Muscle of arm (tissue), 12 donors: ENCODE results near the gene PRSS21. TPM values are rescaled to one million over a fixed set of nuclear protein-coding genes. Genes with fewer than 3 reads are reported as not detected.

Experiments used
- DNase-seq: peaks from one replicate; pipeline ENCODE4 v3.0.0-alpha.2; 2013
- polyA plus RNA-seq, 12 donors: library from polyadenylated mRNA; unstranded; fragments of 120-200 nt; gene quantifications; one replicate each; pipeline ENCODE4 v1.2.1, GENCODE V29; 2013; ENCODE audit not compliant: insufficient read length in 12 of 12

The PRSS21 gene
- polyA plus RNA-seq, 12 donors = 0.18 to 0.46 (median 0.19) TPM; not detected in 9

GRCh38 chr16:2842340-2843000 is 25.4 kb downstream of the PRSS21 start:
- peak; percentile 43 for DNase-seq

DNA sequence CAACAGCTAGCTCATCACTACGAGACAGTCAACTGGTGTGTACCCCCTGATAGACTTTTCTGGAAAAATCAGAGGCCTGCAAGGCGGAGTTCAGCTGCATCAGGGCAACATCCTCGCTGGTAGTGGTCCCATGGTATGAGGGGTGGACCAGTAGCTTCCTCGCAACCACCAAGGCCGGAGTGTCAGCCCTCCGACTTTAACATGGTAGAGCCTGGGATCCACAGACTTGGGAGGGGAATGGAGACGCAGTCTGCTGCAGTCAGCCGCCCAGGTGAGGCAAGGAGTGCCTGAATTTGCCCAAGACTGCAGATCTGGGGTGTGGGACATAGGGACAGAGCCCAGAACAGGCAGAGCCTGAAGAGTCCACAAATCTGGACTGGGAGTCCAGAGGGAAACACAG is 26.5 kb downstream of the PRSS21 start:
- no peak for DNase-seq

- DNase-seq = no peak
Observed at GRCh38 chr16:2845116-2845515, 28.1 kb downstream of the PRSS21 start.

- DNase-seq = no peak
Observed at GRCh38 chr16:2846511-2847310, 29.7 kb downstream of the PRSS21 start.

GRCh38 chr16:2848933-2849725 is 32.1 kb downstream of the PRSS21 start:
- DNase-seq = no peak

DNA sequence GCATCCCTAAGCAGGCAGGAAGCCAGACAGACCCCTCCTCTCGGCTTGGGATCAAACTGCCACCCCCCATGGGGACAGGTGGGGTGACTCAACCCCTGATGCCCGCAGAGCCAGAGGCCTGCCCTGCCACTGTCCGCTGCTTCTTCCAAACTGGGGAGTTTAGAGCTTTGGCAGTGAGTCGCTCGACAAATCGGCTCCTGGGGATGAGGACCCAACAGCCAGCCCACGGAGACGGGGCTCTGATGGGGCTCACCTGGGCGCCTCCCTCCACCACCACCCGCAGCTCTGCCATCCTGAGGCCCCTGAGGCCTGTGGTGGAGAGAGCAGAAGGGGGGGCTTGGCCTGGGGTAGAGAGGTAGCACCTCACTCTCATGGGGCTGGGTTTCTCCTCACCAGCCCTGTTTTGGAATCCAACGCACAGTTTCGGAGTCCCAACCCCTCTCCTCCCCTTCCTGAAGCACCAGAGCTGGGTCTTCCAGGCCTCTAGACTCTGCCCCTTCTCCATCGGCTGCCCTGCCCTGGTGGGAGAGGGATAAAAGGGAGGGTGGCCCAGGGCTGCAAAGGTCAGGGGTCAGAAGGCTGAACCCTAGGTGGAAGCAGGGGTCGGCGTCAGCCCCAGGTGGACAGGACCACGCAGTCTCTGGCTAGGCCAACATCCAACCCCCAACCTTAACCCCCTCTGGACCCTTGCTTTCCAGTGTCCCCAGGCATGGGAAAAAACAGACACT is 35.1 kb downstream of the PRSS21 start:
- no peak for DNase-seq

DNA sequence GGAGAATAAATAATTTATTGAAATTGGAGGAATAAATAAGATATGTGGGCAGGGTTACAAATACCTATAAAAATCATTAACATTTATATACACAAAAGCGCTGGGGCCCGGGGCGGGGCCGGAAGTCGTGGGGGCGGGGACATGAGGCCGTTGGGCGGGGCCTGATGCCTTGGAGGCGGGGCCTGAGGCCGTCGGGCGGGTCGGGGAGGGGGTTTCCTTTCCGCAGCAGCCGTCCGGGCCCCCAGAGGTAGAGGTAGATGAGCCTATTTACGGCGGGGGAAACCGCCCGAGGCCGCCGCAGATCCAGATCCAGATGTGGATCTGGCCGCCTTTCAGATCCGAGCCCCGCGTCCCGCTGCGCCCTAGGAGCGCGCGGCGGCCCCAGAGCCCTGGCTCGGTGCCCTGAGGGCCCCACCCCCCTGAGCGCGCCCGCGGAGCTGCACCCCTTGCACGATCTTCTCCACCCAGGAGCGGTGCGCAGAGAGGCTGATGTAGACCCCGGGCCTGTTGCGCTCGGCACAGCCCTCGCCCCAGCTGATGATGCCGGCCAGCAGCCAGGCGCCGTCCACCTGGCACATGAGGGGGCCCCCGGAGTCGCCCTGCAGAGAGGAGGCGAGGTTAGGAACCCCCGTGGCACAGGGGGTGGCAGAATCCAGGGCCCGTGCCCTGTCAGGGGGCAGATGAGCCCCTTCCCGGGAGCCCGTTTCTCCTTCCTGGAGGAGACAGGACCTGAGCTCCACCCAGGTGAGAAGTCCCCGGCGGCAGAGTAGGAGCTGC is 35.9 kb downstream of the PRSS21 start:
- DNase-seq = no peak

GRCh38 chr16:2853531-2854073 is 36.6 kb downstream of the PRSS21 start:
- no peak for DNase-seq

GRCh38 chr16:2854700-2855309 is 37.8 kb downstream of the PRSS21 start:
- DNase-seq = no peak

DNA sequence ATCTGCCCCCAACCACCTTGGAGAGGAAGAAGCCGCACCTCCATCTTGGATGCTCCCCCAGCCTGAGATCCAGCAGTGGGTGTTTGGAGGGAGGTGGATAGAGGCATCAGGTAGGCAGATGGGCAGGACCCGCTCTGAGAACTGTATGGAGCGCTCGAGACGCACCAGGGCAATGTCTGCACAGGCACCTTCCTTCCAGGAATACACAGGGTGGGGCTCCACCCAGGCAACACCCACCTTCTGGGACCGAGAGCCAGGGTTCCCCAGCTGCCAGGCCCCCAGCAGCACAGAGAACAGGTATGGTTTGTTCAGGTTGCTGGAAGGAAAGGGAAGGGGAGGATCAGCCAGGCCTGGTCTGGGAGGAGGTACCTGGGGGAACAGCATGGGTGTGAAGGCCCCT is 38.5 kb downstream of the PRSS21 start:
- DNase-seq = no peak

- no peak for DNase-seq
Observed at GRCh38 chr16:2856061-2856670, 39.1 kb downstream of the PRSS21 start.

DNA sequence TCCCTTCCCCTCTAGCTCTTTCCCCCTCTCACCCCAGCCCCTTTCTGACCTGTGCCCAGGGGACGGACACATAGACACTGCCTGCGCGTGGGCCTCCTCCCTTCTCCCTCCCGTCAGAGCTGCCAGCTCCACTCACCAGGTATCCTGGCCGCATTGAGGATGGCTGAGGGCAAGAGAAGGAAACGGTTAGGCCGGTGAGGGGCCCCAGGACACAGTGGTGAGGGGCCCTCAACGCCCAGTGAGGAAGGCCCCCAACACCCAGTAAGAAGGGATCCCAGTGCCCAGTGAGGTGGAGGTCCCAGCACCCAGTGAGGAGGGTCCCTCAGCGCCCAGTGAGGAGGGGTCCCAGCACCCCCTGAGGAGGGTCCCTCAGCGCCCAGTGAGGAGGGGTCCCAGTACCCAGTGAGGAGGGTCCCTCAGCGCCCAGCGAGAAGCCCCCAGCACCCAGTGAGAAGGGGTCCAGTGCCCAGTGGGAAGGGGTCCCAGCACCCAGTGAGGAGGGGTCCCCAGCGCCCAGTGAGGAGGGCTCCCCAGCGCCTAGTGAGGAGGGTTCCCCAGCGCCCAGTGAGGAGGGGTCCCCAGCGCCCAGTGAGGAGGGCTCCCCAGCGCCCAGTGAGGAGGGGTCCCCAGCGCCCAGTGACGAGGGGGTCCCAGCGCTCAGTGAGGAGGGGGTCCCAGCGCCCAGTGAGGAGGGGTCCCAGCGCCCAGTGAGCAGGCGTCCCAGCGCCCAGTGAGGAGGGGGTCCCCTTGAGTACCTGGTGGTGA is 39.8 kb downstream of the PRSS21 start:
- no peak for DNase-seq

- no peak for DNase-seq
Observed at GRCh38 chr16:2857451-2858244, 40.6 kb downstream of the PRSS21 start, which contains the start of gene PRSS22. Gene PRSS22 (minus strand): TSS chr16:2858170. CDS start chr16:2858104, 66 bp downstream.

DNA sequence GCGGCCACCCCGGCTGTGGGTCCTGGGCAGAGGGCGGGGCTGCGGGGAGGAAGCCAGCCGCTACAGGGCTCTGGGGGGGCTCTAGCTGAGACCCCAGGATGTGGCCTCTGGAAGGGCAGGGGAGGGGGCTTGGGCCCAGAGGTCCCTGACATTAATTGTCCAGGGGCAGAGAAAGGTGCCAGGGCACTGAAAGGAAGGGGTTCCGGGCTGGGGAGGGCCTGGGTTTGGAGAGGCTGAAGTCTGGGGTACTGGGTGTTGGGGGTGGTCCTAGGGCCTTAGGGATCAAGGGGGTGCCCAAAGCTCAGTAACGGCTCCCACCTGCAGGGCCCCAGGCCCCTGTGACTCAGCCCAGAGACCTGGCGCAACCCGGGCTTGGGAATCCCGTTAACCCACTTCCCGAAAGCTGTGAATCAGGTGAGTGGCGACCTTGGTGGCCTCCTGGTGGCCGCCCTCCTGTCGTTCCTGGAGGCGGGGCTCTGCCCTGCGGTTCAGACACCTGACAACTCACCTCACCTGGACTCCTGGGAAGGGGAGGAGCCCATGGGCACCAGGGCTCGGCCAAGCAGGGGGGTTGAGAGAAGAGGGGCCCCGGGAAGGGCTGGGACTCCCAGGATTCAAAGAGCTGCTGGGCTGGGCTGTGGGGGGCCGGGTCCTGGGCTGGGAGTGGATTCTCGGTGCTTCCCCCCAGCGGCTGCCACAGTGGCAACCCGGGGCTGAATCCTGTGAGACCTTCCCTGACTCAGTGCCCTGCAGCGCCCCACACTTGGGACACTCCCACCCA is 41.4 kb downstream of the PRSS21 start:
- DNase-seq = no peak

DNA sequence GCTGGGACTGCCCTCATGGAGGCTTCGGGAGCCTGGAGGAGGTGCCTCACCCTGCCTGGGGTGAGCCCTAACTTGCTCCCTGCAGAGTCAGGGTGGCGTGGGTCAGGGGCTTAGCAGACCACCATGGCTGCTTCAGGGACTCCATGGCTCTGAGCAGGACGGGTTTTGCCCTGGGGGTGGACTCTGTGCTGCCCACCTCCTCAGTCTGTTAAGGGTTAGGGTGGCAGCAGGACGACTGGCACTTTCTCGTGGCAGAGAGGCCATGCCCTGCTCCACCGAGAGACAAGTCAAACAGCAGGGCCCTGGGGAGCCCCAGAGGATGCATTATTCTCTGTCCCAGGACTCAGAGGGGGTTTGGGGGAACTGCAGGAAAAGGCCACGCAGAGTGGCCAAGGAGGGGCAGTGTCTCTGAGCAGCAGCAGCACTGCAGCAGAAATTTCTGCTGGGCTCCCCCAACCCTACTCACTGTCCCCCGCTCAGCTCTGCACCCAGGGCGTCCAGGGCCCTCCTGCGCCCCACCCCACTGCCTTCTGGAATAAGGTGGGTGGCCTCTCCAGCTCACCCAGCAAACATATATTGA is 42.7 kb downstream of the PRSS21 start:
- no peak for DNase-seq

DNA sequence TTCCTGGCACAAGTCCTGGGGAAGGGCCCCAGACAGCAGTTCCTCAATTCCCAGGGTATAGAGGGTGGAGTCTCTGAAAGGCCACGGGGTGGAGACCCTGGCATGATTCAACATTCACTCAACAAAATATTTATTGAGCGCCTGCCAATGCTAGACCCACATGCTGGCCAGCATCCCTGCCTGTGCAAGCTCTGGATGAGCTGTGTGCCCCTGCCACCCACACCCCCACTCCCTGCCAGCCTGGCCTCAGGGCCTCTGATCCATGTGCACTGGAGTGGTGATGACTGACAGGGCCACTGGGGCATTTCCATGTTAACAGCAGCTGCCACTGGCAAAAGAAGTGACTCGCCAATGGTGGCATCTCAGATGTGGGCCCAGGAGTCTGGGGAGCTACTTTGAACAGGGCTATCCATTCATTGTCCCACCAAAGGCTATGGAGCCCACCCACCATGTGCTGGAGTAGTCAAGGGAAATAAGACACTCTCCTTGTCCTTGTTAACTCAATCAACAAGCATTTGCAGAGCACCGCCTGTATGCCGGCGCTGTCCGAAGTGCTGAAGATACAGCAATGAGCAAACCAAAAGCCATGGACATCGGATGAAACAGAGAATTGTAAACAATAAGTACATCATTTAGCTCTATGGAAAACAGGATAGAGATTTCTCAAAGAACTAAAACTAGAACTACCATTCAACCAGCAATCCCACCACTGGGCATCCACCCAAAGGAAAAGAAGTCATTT is 44.0 kb downstream of the PRSS21 start:
- DNase-seq = no peak
